PC-3 (cell line): ENCODE results near the gene CLDN11. TPM values are rescaled to one million over a fixed set of nuclear protein-coding genes. Genes with fewer than 3 reads are reported as not detected.

ENCODE experiments used
- ATAC-seq: fragments of 200-7000 bp; cut with Tn5 transposase; 2 replicates; pipeline ENCODE4 v1.9.1; 2020; ENCODE audit warnings: mild to moderate bottlenecking, moderate library complexity
- BruUV-seq: library from RNA; stranded (reverse); fragments of 400-500 nt; replicated peaks from 2 replicates; lab custom pipeline; 2021; lab: Mats Ljungman, UMichigan
- CTCF ChIA-PET: fragments of 300-600 bp; sonication (Branson Sonifier 250); formaldehyde crosslinking; loops from one replicate; lab custom pipeline; 2022; ENCODE audit warnings: antibody characterized with exemption; lab: Charles Lee
- POLR2A ChIA-PET: fragments of 300-600 bp; sonication (Branson Sonifier 250); formaldehyde crosslinking; loops from one replicate; lab custom pipeline; 2022; ENCODE audit warnings: antibody characterized with exemption; ENCODE audit not compliant: unreplicated experiment; lab: Charles Lee
- DNase-seq: peaks from one replicate; pipeline ENCODE4 v3.0.0-alpha.2; 2015
- H2AFZ ChIP-seq: fragments of 300-600 bp; sonication (generic); 2 replicates; pipeline ENCODE4 v1.6.0; 2016; ENCODE audit warnings: antibody characterized with exemption, low read length
- H3F3A ChIP-seq: fragments of 300-600 bp; sonication (generic); one replicate; pipeline ENCODE4 v1.6.0; 2017; ENCODE audit warnings: antibody characterized with exemption, low read length, control low read depth, mild to moderate bottlenecking; ENCODE audit not compliant: unreplicated experiment
- H3K27ac ChIP-seq: fragments of 300-600 bp; sonication (generic); 2 replicates; pipeline ENCODE4 v1.5.1; 2016; ENCODE audit warnings: mild to moderate bottlenecking, low read length
- H3K27me3 ChIP-seq: fragments of 300-600 bp; sonication (generic); 2 replicates; pipeline ENCODE4 v1.6.1; 2016; ENCODE audit warnings: low read length, mixed read lengths
- H3K36me3 ChIP-seq: fragments of 300-600 bp; sonication (generic); 2 replicates; pipeline ENCODE4 v1.6.1; 2016; ENCODE audit warnings: low read depth, mixed run types, low read length, mixed read lengths
- H3K4me1 ChIP-seq: fragments of 300-600 bp; sonication (generic); 2 replicates; pipeline ENCODE4 v1.5.1; 2016; ENCODE audit warnings: low read length; ENCODE audit not compliant: insufficient read depth
- H3K4me2 ChIP-seq: fragments of 300-600 bp; sonication (generic); 2 replicates; pipeline ENCODE4 v1.6.0; 2016; ENCODE audit warnings: low read length
- H3K4me3 ChIP-seq: fragments of 300-600 bp; sonication (generic); 2 replicates; pipeline ENCODE4 v1.5.1; 2016; ENCODE audit warnings: mild to moderate bottlenecking, low read length, mixed read lengths
- H3K79me2 ChIP-seq: fragments of 300-600 bp; sonication (generic); 2 replicates; pipeline ENCODE4 v1.6.1; 2017; ENCODE audit warnings: low read length, mixed read lengths
- H3K9ac ChIP-seq: fragments of 300-600 bp; sonication (generic); 2 replicates; pipeline ENCODE4 v1.6.0; 2016; ENCODE audit warnings: mild to moderate bottlenecking, low read length
- H3K9me2 ChIP-seq: fragments of 300-600 bp; sonication (generic); replicated peaks from 2 replicates; pipeline ENCODE4 v1.6.1; 2016; ENCODE audit warnings: mixed run types, low read length, mixed read lengths
- H3K9me3 ChIP-seq: fragments of 300-600 bp; sonication (generic); 2 replicates; pipeline ENCODE4 v1.6.1; 2016; ENCODE audit warnings: low read length, mixed read lengths
- H4K20me1 ChIP-seq: fragments of 300-600 bp; sonication (generic); 2 replicates; pipeline ENCODE4 v1.6.1; 2016; ENCODE audit warnings: low read length, mixed read lengths
- EZH2 ChIP-seq: fragments of 300-600 bp; sonication (generic); IDR thresholded peaks from one replicate; pipeline ENCODE4 v1.6.1; 2017; ENCODE audit warnings: antibody characterized with exemption, mild to moderate bottlenecking, low read length; ENCODE audit not compliant: unreplicated experiment
- EZH2phosphoT487 ChIP-seq: fragments of 300-600 bp; sonication (generic); IDR thresholded peaks from 2 replicates; pipeline ENCODE4 v1.6.1; 2018; ENCODE audit warnings: mild to moderate bottlenecking, antibody characterized with exemption, low read length, borderline replicate concordance
- intact Hi-C: fragments of 100-400 bp; cut with micrococcal nuclease; formaldehyde crosslinking; loops from 2 replicates; pipeline ENCODE4 v1.9.0; 2023
- total RNA-seq: library from RNA; depleted of rRNA; stranded (reverse); fragments of >200 nt; gene quantifications from 2 replicates; pipeline ENCODE4 v1.2.3, GENCODE V29; 2014
- TF ChIP-seq, protein P1 (sequence below): fragments of 300-600 bp; sonication (generic); conservative IDR thresholded peaks from 2 replicates; pipeline ENCODE4 v1.5.1; 2017; ENCODE audit warnings: antibody characterized with exemption, low read depth, mild to moderate bottlenecking, low read length

Gene CLDN11
- total RNA-seq, 1 experiment from 2014 or later, result 32.0 TPM

DNA sequence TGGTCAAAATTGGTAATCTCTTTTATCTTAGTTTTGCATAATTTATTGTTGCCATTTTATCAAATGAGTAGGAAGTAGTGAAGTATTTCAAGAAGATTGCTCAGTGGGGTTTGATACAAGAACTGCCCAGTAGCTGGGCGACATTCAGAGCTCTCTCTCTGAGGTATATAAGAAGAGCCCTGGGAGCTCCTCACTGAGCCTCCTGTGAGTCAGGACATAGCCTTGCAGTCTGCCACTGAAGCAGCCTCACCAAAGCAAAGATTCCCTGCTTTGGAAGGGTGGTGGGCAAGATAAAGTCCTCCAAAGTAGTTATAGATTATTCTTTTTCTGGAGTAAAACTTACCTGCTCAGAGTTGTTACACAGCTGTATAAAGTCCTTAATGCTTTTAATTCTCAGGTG lies 35.1 kb upstream of the CLDN11 start:
- ChIA-PET CTCF (interaction anchor here (0.6 kb wide), 1 partner anchor 304 kb away, joined by 5 read pairs; no protein-coding TSS in a partner anchor), POLR2A (no interaction called here)
- Histone ChIP-seq H3K27me3 (no peaks in the 10 kb centered on the region), H3K4me2 (no peak overlapping the region), H3K9me3 (no peaks in the 10 kb centered on the region), H2AFZ (no peak overlapping the region), H3K27ac (no peak overlapping the region), H3K36me3 (peaks cover 31% of the 10 kb centered on the region), H3K79me2 (peaks cover 4% of the 10 kb centered on the region; the same call in 1 of the 2 replicates), H3K4me1 (no peaks in the 10 kb centered on the region), H3F3A (no peaks in the 10 kb centered on the region), H3K9ac (no peak overlapping the region), H3K4me3 (no peak overlapping the region), H3K9me2 (no peaks in the 10 kb centered on the region), H4K20me1 (no peaks in the 10 kb centered on the region)
- DNase-seq, result no peak
- no peak for ATAC-seq
- no TSS peak for BruUV-seq
- TF ChIP-seq EZH2 (no peak), EZH2phosphoT487 (no peak)
- TF ChIP-seq, protein P1, sequence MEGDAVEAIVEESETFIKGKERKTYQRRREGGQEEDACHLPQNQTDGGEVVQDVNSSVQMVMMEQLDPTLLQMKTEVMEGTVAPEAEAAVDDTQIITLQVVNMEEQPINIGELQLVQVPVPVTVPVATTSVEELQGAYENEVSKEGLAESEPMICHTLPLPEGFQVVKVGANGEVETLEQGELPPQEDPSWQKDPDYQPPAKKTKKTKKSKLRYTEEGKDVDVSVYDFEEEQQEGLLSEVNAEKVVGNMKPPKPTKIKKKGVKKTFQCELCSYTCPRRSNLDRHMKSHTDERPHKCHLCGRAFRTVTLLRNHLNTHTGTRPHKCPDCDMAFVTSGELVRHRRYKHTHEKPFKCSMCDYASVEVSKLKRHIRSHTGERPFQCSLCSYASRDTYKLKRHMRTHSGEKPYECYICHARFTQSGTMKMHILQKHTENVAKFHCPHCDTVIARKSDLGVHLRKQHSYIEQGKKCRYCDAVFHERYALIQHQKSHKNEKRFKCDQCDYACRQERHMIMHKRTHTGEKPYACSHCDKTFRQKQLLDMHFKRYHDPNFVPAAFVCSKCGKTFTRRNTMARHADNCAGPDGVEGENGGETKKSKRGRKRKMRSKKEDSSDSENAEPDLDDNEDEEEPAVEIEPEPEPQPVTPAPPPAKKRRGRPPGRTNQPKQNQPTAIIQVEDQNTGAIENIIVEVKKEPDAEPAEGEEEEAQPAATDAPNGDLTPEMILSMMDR, result no peak
- intact Hi-C loops, result no loop called here

- Histone ChIP-seq H3K27me3 (no peaks in the 10 kb centered on the region), H4K20me1 (no peaks in the 10 kb centered on the region), H3F3A (no peaks in the 10 kb centered on the region), H3K27ac (no peak overlapping the region), H3K4me1 (no peaks in the 10 kb centered on the region), H3K79me2 (no peaks in the 10 kb centered on the region), H3K4me3 (no peak overlapping the region), H3K4me2 (no peak overlapping the region), H3K36me3 (peaks cover 39% of the 10 kb centered on the region), H3K9ac (no peak overlapping the region), H2AFZ (no peak overlapping the region), H3K9me2 (no peaks in the 10 kb centered on the region), H3K9me3 (no peaks in the 10 kb centered on the region)
- no peak for ATAC-seq
- ChIA-PET POLR2A (no interaction called here), CTCF (no interaction called here)
- intact Hi-C loops, result no loop called here
- no peak for TF ChIP-seq EZH2phosphoT487
- TF ChIP-seq, protein P1, result no peak
- no peak for DNase-seq
- no TSS peak for BruUV-seq
These were observed 32.2 kb upstream of the CLDN11 start for GRCh38 chr3:170386468-170386867.

GRCh38 chr3:170387950-170388349 lies 30.7 kb upstream of the CLDN11 start:
- H3K36me3 ChIP-seq, result peaks cover 44% of the 10 kb centered on the region

More at GRCh38 chr3:170387950-170388349, 30.7 kb upstream of the CLDN11 start:
- Histone ChIP-seq H3K9me3 (no peaks in the 10 kb centered on the region), H3K4me3 (no peak overlapping the region), H2AFZ (no peak overlapping the region), H4K20me1 (no peaks in the 10 kb centered on the region), H3K79me2 (no peaks in the 10 kb centered on the region), H3K4me2 (no peak overlapping the region), H3K9me2 (no peaks in the 10 kb centered on the region), H3K27ac (no peak overlapping the region), H3F3A (no peaks in the 10 kb centered on the region), H3K4me1 (no peaks in the 10 kb centered on the region), H3K9ac (no peak overlapping the region), H3K27me3 (no peaks in the 10 kb centered on the region)
- ChIA-PET CTCF (no interaction called here), POLR2A (no interaction called here)
- ATAC-seq (no peak), DNase-seq (no peak)
- intact Hi-C loops, result no loop called here
- TF ChIP-seq EZH2phosphoT487, result no peak
- TF ChIP-seq, protein P1, result no peak; the same call in 1 of the 2 replicates
- TF ChIP-seq EZH2, result no peak
- BruUV-seq, result no TSS peak
